D341Med (cell line): Measurements from ENCODE around the gene AKR7A2.
A peak's percentile ranks its signal among the peaks of the same experiment; 100 is the strongest.

Experiments used
- DNase-seq: peaks from one replicate; pipeline ENCODE4 v3.0.0; 2012; ENCODE audit warnings: low spot score

AKR7A2 gene

GRCh38 chr1:19325958-19326747 lies 14.2 kb upstream of the AKR7A2 start:
- DNase-seq = no peak

GRCh38 chr1:19325368-19325957 lies 13.5 kb upstream of the AKR7A2 start:
- DNase-seq = no peak

GRCh38 chr1:19324665-19324990 lies 12.7 kb upstream of the AKR7A2 start:
- DNase-seq = no peak

- DNase-seq = no peak
These were observed 12.2 kb upstream of the AKR7A2 start for GRCh38 chr1:19323987-19324664.

GRCh38 chr1:19322481-19322880 lies 10.5 kb upstream of the AKR7A2 start:
- DNase-seq = no peak

GRCh38 chr1:19321071-19321470 lies 9.1 kb upstream of the AKR7A2 start:
- DNase-seq = no peak

- no peak for DNase-seq
These were observed 7.3 kb upstream of the AKR7A2 start for GRCh38 chr1:19319196-19319595.

GRCh38 chr1:19317126-19317910 lies 5.4 kb upstream of the AKR7A2 start:
- no peak for DNase-seq

- DNase-seq = no peak
These were observed 3.6 kb upstream of the AKR7A2 start for GRCh38 chr1:19315378-19316198.

GRCh38 chr1:19313961-19314882 lies 2.3 kb upstream of the AKR7A2 start:
- DNase-seq = no peak

GRCh38 chr1:19313636-19313959 lies 1.7 kb upstream of the AKR7A2 start:
- no peak for DNase-seq

- DNase-seq = no peak
These were observed 1.1 kb upstream of the AKR7A2 start for GRCh38 chr1:19312782-19313635.

- peak; percentile 64 for DNase-seq
These were observed 427 bp downstream of the AKR7A2 start for GRCh38 chr1:19311503-19311930.

GRCh38 chr1:19310720-19311502 lies 1.0 kb downstream of the AKR7A2 start:
- DNase-seq = peak; percentile 47

- DNase-seq = no peak
These were observed 1.9 kb downstream of the AKR7A2 start for GRCh38 chr1:19310061-19310460.

GRCh38 chr1:19309123-19309813 lies 2.7 kb downstream of the AKR7A2 start:
- no peak for DNase-seq

GRCh38 chr1:19308509-19308907 lies 3.4 kb downstream of the AKR7A2 start:
- DNase-seq = no peak

GRCh38 chr1:19307794-19308508 lies 4.0 kb downstream of the AKR7A2 start:
- no peak for DNase-seq
